Renal cortical epithelial cell (primary cell): ENCODE measurements around the gene MTHFD1. TPM values are rescaled to one million over a fixed set of nuclear protein-coding genes. Genes with fewer than 3 reads are reported as not detected.
"Not testable (repeated sequence)": the region's sequence is repeated elsewhere in the genome, so short reads cannot be mapped to it uniquely, and the experiment has no call there.

Source experiments
- DNase-seq: peaks from one replicate; pipeline ENCODE4 v3.0.0-alpha.2; 2011; ENCODE audit warnings: low read depth
- total RNA-seq: library from RNA; depleted of rRNA; stranded (reverse); fragments of >200 nt; gene quantifications from 2 replicates; pipeline ENCODE4 v1.2.3, GENCODE V29; 2014

Gene MTHFD1
- 79.0 and 84.5 TPM in 2 replicates for total RNA-seq

DNA sequence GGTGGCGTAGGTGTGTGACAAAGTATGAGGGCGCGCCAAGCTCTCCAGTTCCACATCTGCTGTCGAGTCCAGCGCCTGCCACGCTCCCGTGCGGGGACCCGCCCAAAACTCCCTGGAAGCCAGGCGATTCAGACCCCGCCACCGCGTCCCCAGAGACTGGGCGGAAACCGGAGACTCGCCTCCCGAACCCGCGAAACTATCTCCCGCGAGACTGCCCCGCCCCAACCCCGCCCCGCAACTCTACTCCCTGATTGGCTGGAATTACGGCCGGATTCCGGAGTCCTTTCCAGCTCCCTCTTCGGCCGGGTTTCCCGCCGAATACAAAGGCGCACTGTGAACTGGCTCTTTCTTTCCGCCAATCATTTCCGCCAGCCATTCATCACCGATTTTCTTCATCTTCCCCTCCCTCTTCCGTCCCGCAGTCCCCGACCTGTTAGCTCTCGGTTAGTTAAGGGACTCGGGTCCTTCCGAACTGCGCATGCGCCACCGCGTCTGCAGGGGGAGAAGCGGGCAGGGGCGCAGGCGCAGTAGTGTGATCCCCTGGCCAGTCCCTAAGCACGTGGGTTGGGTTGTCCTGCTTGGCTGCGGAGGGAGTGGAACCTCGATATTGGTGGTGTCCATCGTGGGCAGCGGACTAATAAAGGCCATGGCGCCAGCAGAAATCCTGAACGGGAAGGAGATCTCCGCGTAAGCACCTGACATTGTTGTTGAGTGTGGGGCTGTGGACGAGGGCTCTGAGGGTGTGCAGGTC is at the start of gene MTHFD1:
Gene MTHFD1 (plus strand): TSS at position 572 of the 751 bp plus-strand sequence. CDS start 75 bp downstream, at position 647.
- peak; percentile 99 for DNase-seq

DNA sequence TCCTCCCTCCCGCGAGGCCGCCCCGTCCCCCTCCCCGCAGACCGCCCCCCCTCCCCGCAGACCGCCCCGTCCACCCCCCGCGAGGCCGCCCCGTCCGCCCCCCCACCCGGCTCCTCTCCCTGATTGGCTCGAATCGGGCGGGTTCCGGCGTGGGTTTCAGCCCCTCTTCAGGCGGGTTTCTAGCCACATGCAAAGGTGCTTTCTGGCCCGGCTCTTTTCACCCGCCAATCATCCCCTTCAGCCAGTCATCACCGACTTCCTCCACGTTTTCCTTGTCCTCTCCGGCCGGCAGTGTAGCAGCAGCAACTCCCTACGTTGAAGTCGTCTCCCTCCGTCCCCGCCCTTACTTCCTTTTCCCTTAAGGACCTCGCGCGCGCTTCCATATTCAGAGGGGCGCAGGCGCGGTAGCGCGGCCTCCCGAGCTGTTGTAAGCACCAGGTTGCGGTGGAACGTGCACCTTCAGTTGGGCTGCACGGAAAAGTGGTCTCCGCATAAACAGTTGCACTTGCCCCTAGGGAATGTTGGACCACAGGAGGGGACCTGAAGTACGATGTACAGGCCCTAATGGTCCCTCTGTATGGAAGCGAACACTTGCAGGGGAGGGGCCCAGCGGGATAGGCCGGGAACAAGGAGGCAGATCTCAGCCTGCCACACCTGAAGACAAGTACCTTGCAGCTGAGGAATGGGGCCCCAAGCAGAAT is 49.4 kb upstream of the MTHFD1 start:
- DNase-seq, result peak; percentile 98

DNA sequence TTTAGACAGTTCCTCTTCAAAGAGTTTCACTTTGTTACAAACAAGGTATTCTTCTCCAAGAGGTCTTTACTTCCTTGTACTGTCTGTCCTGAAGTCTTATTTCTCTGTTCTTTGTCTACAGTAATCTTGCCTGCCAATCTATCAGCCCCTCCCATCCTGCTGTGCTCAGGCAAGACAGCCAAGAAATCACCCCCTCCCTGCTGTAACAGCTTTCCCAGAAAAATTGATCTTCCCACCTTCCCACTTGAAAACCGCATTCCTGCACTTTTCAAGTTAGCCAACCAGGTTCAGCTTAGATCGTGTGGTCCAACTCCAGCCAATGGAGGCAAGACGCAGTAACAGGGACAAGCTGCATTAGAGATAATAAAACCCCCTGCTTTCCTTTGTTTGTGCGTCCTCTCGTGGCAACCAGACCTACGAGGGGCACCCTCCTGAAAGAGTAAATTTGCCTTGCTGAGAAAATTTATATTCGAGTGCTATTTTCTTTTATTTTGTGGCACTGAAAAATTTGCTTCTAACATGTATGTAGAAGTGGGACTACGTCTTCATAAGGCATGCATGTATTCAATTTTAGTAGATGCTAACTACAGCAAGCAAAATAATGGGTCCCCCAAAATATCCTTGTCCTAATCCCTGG is 47.5 kb upstream of the MTHFD1 start:
- peak; percentile 16 for DNase-seq

DNA sequence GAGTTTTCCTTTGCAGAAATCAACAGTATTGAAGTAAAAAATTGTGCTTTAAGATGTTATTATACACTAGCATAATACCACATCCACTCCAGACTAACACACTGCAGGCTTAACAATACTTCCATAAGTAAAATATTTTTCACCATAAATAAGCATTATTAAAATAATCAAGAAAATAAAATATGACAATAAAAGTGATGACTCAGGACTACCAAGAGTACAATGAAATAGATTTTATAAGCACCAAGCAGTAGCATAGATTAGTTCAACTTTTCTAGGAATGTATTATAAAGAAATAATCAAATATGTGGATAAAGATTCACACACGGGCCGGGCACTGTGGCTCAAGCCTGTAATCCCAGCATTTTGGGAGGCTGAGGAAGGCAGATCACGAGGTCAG is 40.4 kb upstream of the MTHFD1 start:
- DNase-seq, result no peak

DNA sequence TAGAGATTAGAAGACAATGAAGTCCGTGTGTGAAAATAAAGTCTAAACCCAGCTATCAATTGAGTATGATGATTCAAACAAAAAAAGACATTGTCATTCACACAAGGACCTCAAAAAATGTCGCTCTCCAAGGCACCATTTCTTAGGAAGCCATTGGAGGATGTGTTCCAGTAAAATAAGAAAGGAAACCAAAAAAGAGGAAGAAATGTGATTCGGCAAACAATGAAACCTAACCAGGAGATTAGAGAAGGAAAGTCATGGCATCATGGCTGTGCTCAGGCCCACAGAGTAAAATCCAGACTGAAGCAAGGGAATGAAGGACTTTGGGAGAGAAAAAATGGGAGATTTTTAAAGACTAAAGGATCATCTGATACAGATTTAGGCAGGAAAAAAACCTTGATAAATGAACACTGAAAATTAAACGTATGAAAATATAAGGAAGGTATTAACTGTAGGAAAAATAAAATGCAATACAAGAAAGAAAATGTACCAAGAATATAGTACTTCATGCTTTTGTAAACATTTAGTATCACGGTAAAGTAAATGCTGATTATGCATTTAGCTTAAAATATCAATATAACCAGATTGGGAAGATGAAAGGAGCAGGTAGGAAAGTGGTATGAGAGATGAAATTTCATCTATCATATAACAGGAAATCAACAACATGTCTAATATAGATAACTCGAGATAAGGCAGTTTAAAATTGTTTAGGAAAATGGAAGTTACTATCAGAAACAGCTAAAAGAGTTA is 38.2 kb upstream of the MTHFD1 start:
- no peak for DNase-seq

DNA sequence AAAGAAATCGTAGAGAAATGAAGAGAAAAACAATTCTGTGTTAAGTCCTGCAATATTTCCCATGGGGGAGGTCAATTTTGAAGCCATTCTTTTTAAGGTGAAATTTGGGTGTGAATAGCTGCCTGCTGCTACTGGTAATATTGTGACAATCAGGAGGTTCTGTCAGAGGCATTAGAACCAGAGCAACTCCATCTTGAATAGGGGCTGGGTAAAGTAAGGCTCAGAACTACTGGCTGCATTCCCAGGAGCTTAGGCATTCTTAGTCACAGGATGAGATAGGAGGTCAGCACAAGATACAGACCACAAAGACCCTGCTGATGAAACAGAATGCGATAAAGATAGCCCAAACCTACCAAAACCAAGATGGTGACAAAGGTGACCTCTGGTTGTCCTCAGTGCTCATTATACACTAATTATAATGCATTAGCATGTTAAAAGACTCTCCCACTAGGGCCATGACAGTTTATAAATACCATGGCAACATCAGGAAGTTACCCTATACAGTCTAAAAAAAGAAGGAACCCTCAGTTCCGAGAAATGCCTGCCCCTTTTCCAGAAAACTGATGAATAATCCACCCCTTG is 24.8 kb upstream of the MTHFD1 start:
- no peak for DNase-seq

DNA sequence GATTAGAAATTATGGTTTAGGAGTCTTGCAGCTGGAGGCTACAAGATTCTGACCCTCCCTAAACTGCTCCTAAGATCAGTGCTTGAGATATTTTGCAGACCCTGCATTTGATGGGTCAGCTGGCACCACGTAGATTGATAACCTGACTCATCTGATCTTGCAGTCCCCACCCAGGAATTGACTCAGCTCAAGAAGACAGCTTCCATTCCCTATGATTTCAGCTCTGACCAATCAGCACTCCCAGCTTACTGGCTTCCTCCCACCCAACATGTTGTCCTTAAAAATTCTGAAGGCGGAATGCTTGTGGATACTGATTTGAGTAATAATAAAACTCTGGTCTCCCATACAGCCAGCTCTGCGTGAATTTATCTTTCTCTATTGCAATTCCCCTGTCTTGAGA is 23.2 kb upstream of the MTHFD1 start:
- DNase-seq, result no peak

DNA sequence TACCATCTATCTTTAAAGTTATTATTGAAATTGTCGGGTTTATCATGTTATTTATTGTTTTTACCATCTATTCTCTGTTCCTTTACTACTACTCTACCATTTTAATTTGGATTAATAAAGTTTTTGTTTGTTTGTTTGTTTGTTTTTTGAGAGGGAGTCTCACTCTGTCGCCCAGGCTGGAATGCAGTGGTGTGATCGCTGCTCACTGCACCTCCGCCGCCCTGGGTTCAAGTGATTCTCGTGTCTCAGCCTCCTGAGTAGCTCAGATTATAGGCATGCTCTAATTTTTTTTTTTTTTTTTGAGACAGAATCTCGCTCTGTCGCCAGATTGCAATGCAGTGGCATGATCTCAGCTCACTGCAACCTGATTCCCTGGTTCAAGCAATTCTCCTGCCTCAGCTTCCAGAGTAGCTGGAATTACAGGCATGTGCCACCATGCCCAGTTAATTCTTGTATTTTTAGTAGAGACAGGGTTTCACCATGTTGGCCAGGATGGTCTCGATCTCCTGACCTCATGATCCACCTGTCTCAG is 22.7 kb upstream of the MTHFD1 start:
- DNase-seq, result not testable (repeated sequence)

DNA sequence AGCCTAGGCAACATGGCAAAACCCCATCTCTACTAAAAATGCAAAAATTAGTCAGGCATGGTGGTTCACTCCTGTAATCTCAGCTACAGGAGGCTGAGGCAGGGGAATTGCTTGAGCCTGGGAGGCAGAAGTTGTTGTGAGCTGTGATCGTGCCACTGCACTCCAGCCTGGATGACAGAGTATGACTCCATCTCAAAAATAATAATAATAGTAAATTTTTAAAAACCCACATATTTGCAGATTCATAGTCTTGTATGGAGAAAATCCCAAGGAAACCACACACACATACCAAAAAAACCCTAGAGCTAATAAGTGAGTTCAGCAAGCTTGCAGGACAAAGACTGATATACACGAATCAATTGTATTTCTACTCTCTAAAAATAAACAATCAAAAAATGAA is 19.0 kb upstream of the MTHFD1 start:
- no peak for DNase-seq

DNA sequence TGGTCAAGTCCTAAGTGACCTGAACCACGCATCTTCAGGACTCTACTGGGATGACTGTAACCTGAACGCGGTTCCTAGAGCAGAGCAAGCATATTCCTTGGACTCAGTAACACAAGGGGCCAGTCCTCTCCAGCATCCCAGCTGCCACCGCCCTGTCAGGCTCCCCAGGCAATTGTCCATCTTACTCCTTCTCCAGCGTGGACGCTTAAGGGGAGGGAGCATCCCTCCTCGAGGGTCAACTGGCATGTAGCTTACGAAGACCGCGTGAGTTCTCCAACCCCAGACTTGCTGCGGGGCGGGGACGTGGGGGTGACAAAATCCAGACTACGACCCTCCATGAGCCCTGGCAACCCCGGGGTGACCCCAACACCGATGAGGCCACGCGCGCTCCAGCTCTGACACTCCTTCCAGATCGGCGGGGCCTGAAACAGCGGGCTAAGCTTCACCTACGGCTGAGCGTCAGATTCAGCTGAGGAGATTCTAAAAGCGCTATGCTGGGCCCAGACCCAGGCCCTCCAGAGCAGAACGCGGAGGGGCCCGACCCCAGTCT is 846 bp upstream of the MTHFD1 start:
- no peak for DNase-seq

DNA sequence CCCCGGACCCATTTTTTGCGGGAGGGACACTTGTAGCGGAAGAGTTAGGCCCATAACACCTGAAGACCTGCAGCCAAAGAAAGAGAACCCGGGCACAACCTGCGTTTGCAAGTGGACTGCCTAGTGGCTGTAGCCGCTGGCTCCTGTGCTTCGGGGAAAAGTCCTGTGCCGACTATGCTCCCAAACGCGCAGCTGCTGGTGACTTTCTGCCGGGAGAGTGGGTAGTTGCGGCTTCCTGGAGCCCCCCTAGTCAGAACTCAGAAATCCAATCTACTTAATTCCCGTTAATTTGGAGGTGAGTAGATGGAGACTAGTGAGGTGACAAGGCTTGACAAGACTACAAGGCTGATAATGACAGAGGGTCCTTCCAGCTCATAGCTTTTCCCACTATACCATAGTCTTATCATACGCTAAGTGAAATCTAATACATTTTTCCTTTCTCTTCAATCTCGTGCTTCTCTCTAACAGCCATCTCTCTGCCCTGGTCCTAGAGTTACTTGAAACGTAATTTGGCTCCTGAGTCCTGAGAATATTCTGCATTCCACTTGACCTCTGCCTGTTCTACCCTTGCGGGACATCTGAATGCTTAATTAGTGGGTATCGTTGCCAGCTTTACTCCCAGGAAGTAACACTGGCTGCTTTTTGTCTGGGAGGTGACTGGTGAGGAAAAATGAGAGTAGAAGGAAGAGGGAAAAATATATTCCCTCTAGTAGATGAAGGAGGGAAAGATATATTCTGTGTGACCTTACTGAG is 556 bp downstream of the MTHFD1 start:
- peak; percentile 41 for DNase-seq

DNA sequence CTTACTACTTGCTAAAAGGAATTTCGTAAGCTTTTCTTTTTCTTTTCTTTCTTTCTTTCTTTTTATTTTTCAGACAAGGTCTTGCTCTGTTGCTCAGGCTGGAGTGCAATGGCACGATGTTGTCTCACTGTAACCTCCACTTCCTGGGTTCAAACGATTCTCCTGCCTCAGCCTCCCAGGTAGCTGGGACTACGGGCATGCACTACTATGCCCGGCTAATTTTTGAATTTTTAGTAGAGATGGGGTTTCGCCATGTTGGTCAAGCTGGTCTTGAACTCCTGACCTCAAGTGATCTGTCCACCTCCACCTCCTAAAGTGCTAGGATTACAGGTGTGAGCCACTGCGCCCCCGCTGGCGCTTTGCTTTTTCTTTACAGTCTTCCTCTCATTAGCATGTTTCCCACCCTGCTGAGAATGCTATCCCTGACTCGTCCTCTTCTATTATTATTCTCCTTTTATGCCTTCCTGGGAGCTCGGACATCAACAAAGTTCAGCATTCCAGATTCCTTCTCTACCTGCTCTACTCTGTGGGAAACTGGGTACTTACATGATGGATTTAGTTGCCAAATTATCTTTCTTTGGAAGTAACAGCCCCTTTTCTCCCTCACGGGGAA is 3.1 kb downstream of the MTHFD1 start:
- DNase-seq, result no peak

DNA sequence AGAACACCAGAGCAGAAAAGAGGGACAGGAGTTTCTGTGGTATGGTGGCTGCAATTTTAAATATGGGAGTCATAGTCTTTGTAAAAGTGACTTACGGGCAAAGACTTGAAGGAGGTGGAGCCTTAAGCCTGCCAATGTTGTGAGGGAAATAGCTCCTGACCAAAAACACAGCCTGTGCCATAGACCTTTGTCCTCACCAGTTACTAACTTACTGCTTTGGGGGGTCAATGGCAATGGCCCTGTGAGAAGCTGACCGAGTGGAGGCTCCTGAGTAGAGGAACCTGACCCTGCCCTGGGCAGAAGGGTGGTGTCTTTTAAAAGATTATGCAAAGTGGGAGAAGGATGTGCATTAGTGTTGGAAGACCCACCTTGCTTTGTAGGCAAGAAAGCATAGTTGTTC is 3.8 kb downstream of the MTHFD1 start:
- no peak for DNase-seq

DNA sequence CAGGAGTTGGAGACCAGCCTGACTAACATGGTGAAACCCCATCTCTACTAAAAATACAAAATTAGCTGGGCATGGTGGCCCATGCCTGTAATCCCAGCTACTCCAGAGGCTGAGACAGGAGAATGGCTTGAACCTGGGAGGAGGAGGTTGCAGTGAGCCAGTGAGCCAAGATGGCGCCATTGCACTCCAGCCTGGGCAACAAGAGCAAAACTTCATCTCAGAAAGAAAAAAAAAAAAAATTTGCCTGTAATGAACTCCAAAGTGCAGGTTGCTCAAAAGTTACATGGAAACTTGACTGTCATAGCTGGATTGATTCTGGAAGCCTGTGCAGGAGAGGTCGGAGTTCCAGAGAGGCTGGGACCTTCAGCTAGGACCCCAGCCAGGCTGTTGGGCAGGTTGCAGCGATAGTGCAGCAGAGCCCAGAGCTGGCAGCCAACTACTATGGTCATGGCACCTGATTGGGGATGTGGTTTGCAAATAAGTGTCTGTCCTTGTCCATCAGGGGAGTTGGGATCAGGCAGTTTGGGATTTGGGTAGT is 5.1 kb downstream of the MTHFD1 start:
- DNase-seq, result not testable (repeated sequence)

DNA sequence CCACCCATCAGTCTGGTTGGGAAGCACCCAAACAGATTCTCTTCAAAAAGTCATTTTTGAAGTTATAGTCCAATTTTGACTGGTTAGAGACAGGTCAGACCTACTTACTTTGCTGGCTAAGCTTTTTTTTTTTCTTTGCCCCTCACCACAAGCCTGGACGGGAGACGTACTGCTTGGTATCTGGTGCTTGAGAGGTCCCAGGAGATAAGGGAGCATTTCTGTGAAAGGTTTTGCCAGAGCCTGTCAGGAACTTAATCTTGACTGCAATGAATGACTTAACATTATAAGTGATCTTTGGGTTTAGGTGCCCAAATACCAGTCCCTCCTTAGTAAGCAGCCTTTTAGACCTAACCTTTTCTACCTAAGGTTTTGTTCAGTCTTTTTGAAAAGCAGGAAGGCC is 6.3 kb downstream of the MTHFD1 start:
- DNase-seq, result no peak

DNA sequence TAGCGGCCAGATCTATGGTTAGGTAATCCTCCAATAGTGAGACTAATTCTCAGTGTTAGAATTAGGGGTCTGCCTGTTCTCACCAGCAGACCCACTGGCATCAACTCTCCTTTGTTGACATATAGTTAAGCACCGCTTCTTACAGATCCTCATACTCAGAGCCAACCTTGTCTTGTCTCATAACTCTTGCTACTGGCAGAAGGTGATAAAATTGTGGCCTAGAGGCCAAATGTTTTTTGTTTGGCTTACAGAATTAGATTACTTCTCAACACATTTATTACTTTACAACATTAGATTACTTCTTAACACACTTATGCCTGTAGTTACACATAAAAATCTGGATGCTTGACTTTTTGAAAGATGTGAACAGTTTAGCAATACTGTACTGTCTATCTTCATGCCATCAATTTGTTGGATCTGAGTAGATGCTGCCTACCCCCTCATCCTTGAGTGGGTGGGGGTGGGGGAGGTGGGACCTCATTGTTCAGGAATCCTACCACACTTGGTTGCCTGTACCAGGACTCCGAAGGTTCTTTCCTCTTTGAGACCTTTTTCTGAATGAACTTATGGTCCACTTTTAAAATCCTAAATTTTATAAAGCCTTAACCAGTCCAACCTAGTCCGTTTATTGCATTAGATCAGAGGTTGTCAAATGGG is 7.0 kb downstream of the MTHFD1 start:
- no peak for DNase-seq

DNA sequence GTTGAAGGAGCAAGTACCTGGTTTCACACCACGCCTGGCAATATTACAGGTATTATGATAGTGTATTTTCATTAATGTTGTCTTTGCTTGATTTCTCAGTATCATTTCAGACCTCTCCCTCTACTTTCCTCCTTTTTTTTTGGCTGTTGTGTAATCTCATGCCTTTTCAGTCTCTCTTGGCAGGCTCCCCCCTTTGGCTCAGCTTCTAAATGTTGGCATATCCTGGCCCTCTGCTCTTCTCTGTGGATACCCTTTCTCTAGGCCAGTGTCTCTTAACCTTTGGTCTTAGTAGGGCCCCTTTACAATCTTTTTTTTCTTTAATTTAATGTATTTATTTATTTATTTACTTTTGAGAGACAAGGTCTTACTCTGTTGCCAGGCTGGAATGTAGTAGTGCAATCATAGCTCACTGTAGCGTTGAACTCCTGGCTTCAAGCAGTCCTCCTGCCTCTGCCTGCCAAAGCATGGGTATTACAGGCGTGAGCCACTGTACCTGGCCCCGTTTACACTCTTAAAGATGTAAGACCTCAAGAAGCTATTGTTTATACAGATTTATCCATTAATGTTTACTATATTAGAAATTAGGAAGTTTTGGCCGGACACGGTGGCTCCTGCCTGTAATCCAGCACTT is 12.8 kb downstream of the MTHFD1 start:
- DNase-seq, result no peak

DNA sequence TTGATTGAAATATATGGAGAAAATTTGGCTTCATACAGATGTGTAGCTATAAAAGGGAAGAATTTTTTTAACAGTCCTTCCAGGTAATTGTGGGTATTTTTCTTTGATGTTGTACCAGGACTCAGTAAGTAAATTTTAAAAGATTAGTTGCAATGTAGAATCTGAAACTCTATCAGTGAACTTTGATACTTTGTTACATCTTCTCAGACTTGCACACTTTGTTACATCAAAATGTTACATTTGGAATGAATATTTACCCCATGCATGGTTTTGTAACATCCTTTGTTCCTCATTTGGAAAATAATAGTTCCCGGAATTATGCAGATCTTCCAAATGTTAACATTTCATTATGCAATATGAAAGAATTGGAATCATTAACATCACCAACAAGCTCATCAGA is 13.8 kb downstream of the MTHFD1 start:
- DNase-seq, result no peak

DNA sequence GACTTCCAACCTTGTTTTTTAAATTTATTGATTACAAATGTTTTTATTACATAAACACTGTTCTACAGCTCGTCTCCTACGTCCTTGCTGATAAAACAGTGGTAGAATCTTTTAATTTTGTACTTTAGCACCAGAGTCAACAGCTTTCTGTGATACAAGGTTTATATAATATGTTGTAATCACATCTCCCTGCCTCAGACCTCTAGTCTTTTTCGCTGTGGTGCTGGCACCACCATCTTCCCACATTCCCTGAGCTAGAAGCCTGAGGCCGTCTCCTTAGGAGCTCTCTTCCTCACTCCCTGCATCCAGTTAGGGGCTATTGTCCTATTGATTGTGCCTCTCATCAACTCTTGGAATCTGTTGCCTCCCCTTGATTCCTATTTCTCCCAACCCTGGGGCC is 17.1 kb downstream of the MTHFD1 start:
- DNase-seq, result no peak
